ENCODE results near the gene PRR30.

GRCh38 chr2:27131429-27131828 is 7.8 kb downstream of the PRR30 start:
- TF ChIP-seq CTCF (IDR thresholded peaks at IDR 0.05) (no peak), POLR2A (IDR thresholded peaks at IDR 0.05) (no peak)
